H9 (cell line): ENCODE measurements around the gene GHITM. TPM values are rescaled to one million over a fixed set of nuclear protein-coding genes. Genes with fewer than 3 reads are reported as not detected.
"Not testable (repeated sequence)": the region's sequence is repeated elsewhere in the genome, so short reads cannot be mapped to it uniquely, and the experiment has no call there.

Source experiments
- DNase-seq: peaks from one replicate; pipeline ENCODE4 v3.0.0-alpha.2; 2017
- H2AFZ ChIP-seq: one replicate; pipeline ENCODE4 v1.6.1; 2013; ENCODE audit warnings: mild to moderate bottlenecking, low read length, control low read depth, moderate library complexity
- H2AK5ac ChIP-seq: 2 replicates; pipeline ENCODE4 v1.6.1; 2013; ENCODE audit warnings: low read length, control low read depth, mixed read lengths; ENCODE audit not compliant: insufficient read length
- H2BK120ac ChIP-seq: one replicate; pipeline ENCODE4 v1.6.1; 2013; ENCODE audit warnings: low read depth, mild to moderate bottlenecking, low read length, control low read depth, inconsistent platforms; ENCODE audit not compliant: poor library complexity, severe bottlenecking
- H2BK12ac ChIP-seq: 2 replicates; pipeline ENCODE4 v1.6.1; 2013; ENCODE audit warnings: low read length, control low read depth, mixed read lengths, low read depth; ENCODE audit not compliant: insufficient read length
- H2BK15ac ChIP-seq: 2 replicates; pipeline ENCODE4 v1.6.1; 2013; ENCODE audit warnings: low read depth, low read length, control low read depth
- H2BK20ac ChIP-seq: one replicate; pipeline ENCODE4 v1.6.1; 2013; ENCODE audit warnings: low read depth, mild to moderate bottlenecking, low read length, control low read depth, inconsistent platforms; ENCODE audit not compliant: poor library complexity, severe bottlenecking
- H2BK5ac ChIP-seq: 2 replicates; pipeline ENCODE4 v1.6.1; 2013; ENCODE audit warnings: low read length, control low read depth, mixed read lengths; ENCODE audit not compliant: insufficient read length
- H3K14ac ChIP-seq: 2 replicates; pipeline ENCODE4 v1.6.1; 2013; ENCODE audit warnings: low read length, control low read depth; ENCODE audit not compliant: insufficient read depth
- H3K18ac ChIP-seq: 2 replicates; pipeline ENCODE4 v1.6.1; 2013; ENCODE audit warnings: low read depth, mild to moderate bottlenecking, mixed read lengths, low read length, control low read depth; ENCODE audit not compliant: insufficient read length
- H3K23ac ChIP-seq: 2 replicates; pipeline ENCODE4 v1.6.1; 2013; ENCODE audit warnings: low read length, control low read depth, mixed read lengths, low read depth; ENCODE audit not compliant: insufficient read length
- H3K23me2 ChIP-seq: 2 replicates; pipeline ENCODE4 v1.6.1; 2013; ENCODE audit warnings: low read depth, mild to moderate bottlenecking, mixed read lengths, low read length, control low read depth; ENCODE audit not compliant: insufficient read length, poor library complexity, severe bottlenecking
- H3K27ac ChIP-seq: 2 replicates; pipeline ENCODE4 v1.5.1; 2013; ENCODE audit warnings: low read length, control low read depth, mixed read lengths, low read depth; ENCODE audit not compliant: insufficient read length
- H3K27me3 ChIP-seq: 2 replicates; pipeline ENCODE4 v1.6.1; 2013; ENCODE audit warnings: low read length, control low read depth, inconsistent platforms; ENCODE audit not compliant: insufficient read depth
- H3K4ac ChIP-seq: 2 replicates; pipeline ENCODE4 v1.6.1; 2013; ENCODE audit warnings: low read depth, mild to moderate bottlenecking, control low read depth, inconsistent platforms, low read length, moderate library complexity
- H3K4me1 ChIP-seq: 2 replicates; pipeline ENCODE4 v1.6.1; 2013; ENCODE audit warnings: low read length, control low read depth, inconsistent platforms; ENCODE audit not compliant: insufficient read depth
- H3K4me2 ChIP-seq: 2 replicates; pipeline ENCODE4 v1.6.1; 2013; ENCODE audit warnings: low read length, control low read depth, mixed read lengths; ENCODE audit not compliant: insufficient read length, insufficient read depth
- H3K56ac ChIP-seq: 2 replicates; pipeline ENCODE4 v1.6.1; 2013; ENCODE audit warnings: low read depth, mild to moderate bottlenecking, mixed read lengths, low read length, control low read depth; ENCODE audit not compliant: insufficient read length
- H3K79me1 ChIP-seq: 2 replicates; pipeline ENCODE4 v1.6.1; 2013; ENCODE audit warnings: low read depth, mild to moderate bottlenecking, moderate library complexity, low read length, control low read depth, inconsistent platforms; ENCODE audit not compliant: insufficient read depth, poor library complexity, severe bottlenecking
- H3K79me2 ChIP-seq: 2 replicates; pipeline ENCODE4 v1.6.1; 2013; ENCODE audit warnings: low read length, control low read depth, inconsistent platforms; ENCODE audit not compliant: insufficient read depth
- H3K9ac ChIP-seq: 2 replicates; pipeline ENCODE4 v1.6.1; 2013; ENCODE audit warnings: low read length, control low read depth, mixed read lengths; ENCODE audit not compliant: insufficient read length; ENCODE audit errors: extremely low read depth
- H3K9me3 ChIP-seq: one replicate; pipeline ENCODE4 v1.6.1; 2013; ENCODE audit warnings: low read depth, low read length, inconsistent platforms; ENCODE audit not compliant: control insufficient read depth
- H3T11ph ChIP-seq: one replicate; pipeline ENCODE4 v1.6.1; 2013; ENCODE audit warnings: mild to moderate bottlenecking, low read length, control low read depth, inconsistent platforms
- H4K20me1 ChIP-seq: one replicate; pipeline ENCODE4 v1.6.1; 2013; ENCODE audit not compliant: control insufficient read depth, insufficient read length, insufficient read depth
- H4K5ac ChIP-seq: 2 replicates; pipeline ENCODE4 v1.6.1; 2013; ENCODE audit warnings: low read depth, mild to moderate bottlenecking, mixed read lengths, low read length, control low read depth; ENCODE audit not compliant: insufficient read length
- H4K8ac ChIP-seq: replicated peaks from 2 replicates; pipeline ENCODE4 v1.6.1; 2013; ENCODE audit warnings: low read length, control low read depth, mixed read lengths, low read depth; ENCODE audit not compliant: insufficient read length
- H4K91ac ChIP-seq: 2 replicates; pipeline ENCODE4 v1.6.1; 2013; ENCODE audit warnings: low read depth, mild to moderate bottlenecking, moderate library complexity, mixed read lengths, low read length, control low read depth; ENCODE audit not compliant: insufficient read length
- H3K27ac Mint-ChIP-seq, 3 experiments: 2 replicates in 2 of 3; 3 replicates in 1 of 3; pipeline ENCODE4 v1.8.0; 2020 to 2021; ENCODE audit warnings: mixed read lengths in 3 of 3, mild to moderate bottlenecking in 1 of 3, moderate library complexity in 1 of 3
- H3K27me3 Mint-ChIP-seq: 2 replicates; pipeline ENCODE4 v1.8.0; 2021; ENCODE audit warnings: low read depth, mild to moderate bottlenecking, moderate library complexity, mixed read lengths
- H3K36me3 Mint-ChIP-seq, 3 experiments: 2 replicates in 2 of 3; 3 replicates in 1 of 3; pipeline ENCODE4 v1.8.0; 2020 to 2021; ENCODE audit warnings: low read depth in 3 of 3, mixed read lengths in 3 of 3; ENCODE audit not compliant: insufficient read depth in 1 of 3
- H3K4me1 Mint-ChIP-seq, 2 experiments: 2 replicates each; pipeline ENCODE4 v1.8.0; 2020; ENCODE audit warnings: mixed read lengths in 2 of 2
- H3K4me3 Mint-ChIP-seq, 2 experiments: 2 replicates in 1 of 2; 3 replicates in 1 of 2; pipeline ENCODE4 v1.8.0; 2020 to 2021; ENCODE audit warnings: mild to moderate bottlenecking in 2 of 2, mixed read lengths in 2 of 2, moderate library complexity in 1 of 2
- H3K9me3 Mint-ChIP-seq, 2 experiments: 2 replicates in 1 of 2; 3 replicates in 1 of 2; pipeline ENCODE4 v1.8.0; 2020; ENCODE audit warnings: mild to moderate bottlenecking in 2 of 2, mixed read lengths in 2 of 2, moderate library complexity in 1 of 2
- CTCF ChIP-seq: fragments of 200-600 bp; sonication (generic); conservative IDR thresholded peaks from 3 replicates; pipeline ENCODE4 v1.8.0; 2021; ENCODE audit warnings: antibody characterized with exemption, mild to moderate bottlenecking
- WGBS: extraction: QIAGEN DNeasy Blood & Tissue Kit; methylation state at CpG from one replicate; pipeline ENCODE4 v1.1.7; 2013; ENCODE audit warnings: missing lambda C conversion rate, low lambda C conversion rate, mixed read lengths; ENCODE audit not compliant: insufficient read length; ENCODE audit errors: extremely low coverage; 5-methylcytosine and 5-hydroxymethylcytosine counted together
- total RNA-seq: library from RNA; stranded (reverse); gene quantifications from 2 replicates; pipeline ENCODE4 v1.2.1, GENCODE V29; 2021

GHITM gene
- total RNA-seq, 1 experiment from 2014 or later = 95.6 TPM

- Histone ChIP-seq H3K9me3 (no peaks in the 10 kb centered on the region), H3T11ph (no peak overlapping the region), H3K4me2 (no peak overlapping the region), H2BK20ac (no peak overlapping the region), H3K18ac (no peak overlapping the region), H4K5ac (no peak overlapping the region), H3K23ac (no peak overlapping the region), H4K20me1 (no peaks in the 10 kb centered on the region), H2BK5ac (no peak overlapping the region), H3K27ac (no peak overlapping the region), H2AK5ac (no peak overlapping the region), H4K8ac (no peak overlapping the region), H3K4ac (no peak overlapping the region), H3K14ac (no peak overlapping the region; the same call in 1 of the 2 replicates), H2AFZ (no peak overlapping the region), H4K91ac (no peak overlapping the region), H3K9ac (no peak overlapping the region), H3K23me2 (no peaks in the 10 kb centered on the region), H3K79me1 (no peaks in the 10 kb centered on the region), H3K56ac (no peak overlapping the region), H2BK120ac (no peak overlapping the region), H3K4me1 (peaks cover 3% of the 10 kb centered on the region; the same call in 1 of the 2 replicates), H2BK15ac (no peak overlapping the region), H3K27me3 (no peaks in the 10 kb centered on the region; the same call in 1 of the 2 replicates), H3K79me2 (no peaks in the 10 kb centered on the region), H2BK12ac (no peak overlapping the region)
- peaks cover 7 to 10% of the 10 kb centered on the region in 2 experiments; a peak in 4 of 5 replicates for H3K9me3 Mint-ChIP-seq
- H3K4me3 Mint-ChIP-seq = no peak overlapping the region
- peaks cover 0 to 8% (median 3%) of the 10 kb centered on the region in 3 experiments; a peak in 4 of 7 replicates for H3K36me3 Mint-ChIP-seq
- no peak overlapping the region for H3K27ac Mint-ChIP-seq
- no peak for DNase-seq
- no peaks in the 10 kb centered on the region; the same call in 1 of the 2 replicates for H3K27me3 Mint-ChIP-seq
- no peak for TF ChIP-seq CTCF
- H3K4me1 Mint-ChIP-seq = no peaks in the 10 kb centered on the region
- WGBS = no CpG with 5 or more reads among the region's 12 CpGs
Observed at GRCh38 chr10:84179059-84179710, 39.9 kb downstream of the GHITM start.

- H3K23ac ChIP-seq, H2AK5ac ChIP-seq, H4K20me1 ChIP-seq, H4K5ac ChIP-seq, H3K36me3 Mint-ChIP-seq, H2BK120ac ChIP-seq, H2BK12ac ChIP-seq, H3K18ac ChIP-seq, H3K4me1 ChIP-seq, H3K9me3 ChIP-seq, H4K8ac ChIP-seq, H3K4ac ChIP-seq, H3K4me2 ChIP-seq, H2BK15ac ChIP-seq, H3K56ac ChIP-seq, H3K27me3 Mint-ChIP-seq, H3K79me2 ChIP-seq, H4K91ac ChIP-seq, H2BK5ac ChIP-seq, H3K23me2 ChIP-seq, H3T11ph ChIP-seq, H3K4me1 Mint-ChIP-seq, H3K27ac Mint-ChIP-seq, H3K9me3 Mint-ChIP-seq, H3K79me1 ChIP-seq, DNase-seq, H3K27ac ChIP-seq, H3K27me3 ChIP-seq, H3K14ac ChIP-seq, H2AFZ ChIP-seq, H3K4me3 Mint-ChIP-seq, H3K9ac ChIP-seq, H2BK20ac ChIP-seq: not testable (repeated sequence)
- WGBS = no CpG with 5 or more reads among the region's 22 CpGs
Observed at GRCh38 chr10:84180386-84180785, 41.1 kb downstream of the GHITM start.
